ENCODE data around the gene IFT172. TPM values are rescaled to one million over a fixed set of nuclear protein-coding genes. Genes with fewer than 3 reads are reported as not detected.

IFT172 gene
- total RNA-seq, 1 donor from 2014 or later = 26.8 TPM

- no peak for DNase-seq (ENCODE audit: extremely low read depth, low read depth, low spot score)
Measured at GRCh38 chr2:27494944-27495554, 5.5 kb upstream of the IFT172 start, which contains the start of gene FNDC4. FNDC4 (minus strand) TSS chr2:27495200; CDS start chr2:27494679, 521 bp downstream.

- DNase-seq (ENCODE audit: extremely low read depth, low read depth, low spot score) = no peak
Measured at GRCh38 chr2:27494284-27494943, 4.9 kb upstream of the IFT172 start.

- DNase-seq (ENCODE audit: extremely low read depth, low read depth, low spot score) = no peak
Measured at GRCh38 chr2:27493948-27494283, 4.4 kb upstream of the IFT172 start.

- no peak for DNase-seq (ENCODE audit: extremely low read depth, low read depth, low spot score)
Measured at GRCh38 chr2:27492557-27492956, 3.0 kb upstream of the IFT172 start.

- DNase-seq (ENCODE audit: extremely low read depth, low read depth, low spot score) = no peak
Measured at GRCh38 chr2:27489118-27489497, 435 bp downstream of the IFT172 start.

GRCh38 chr2:27485496-27485895 is 4.0 kb downstream of the IFT172 start:
- no peak for DNase-seq (ENCODE audit: extremely low read depth, low read depth, low spot score)

GRCh38 chr2:27471961-27472360 is 17.6 kb downstream of the IFT172 start:
- DNase-seq (ENCODE audit: extremely low read depth, low read depth, low spot score) = no peak

- no peak for DNase-seq (ENCODE audit: extremely low read depth, low read depth, low spot score)
Measured at GRCh38 chr2:27464443-27464842, 25.1 kb downstream of the IFT172 start.

- DNase-seq (ENCODE audit: extremely low read depth, low read depth, low spot score) = no peak
Measured at GRCh38 chr2:27461118-27461517, 28.4 kb downstream of the IFT172 start.

- DNase-seq (ENCODE audit: extremely low read depth, low read depth, low spot score) = no peak
Measured at GRCh38 chr2:27453968-27454367, 35.6 kb downstream of the IFT172 start.

- DNase-seq (ENCODE audit: extremely low read depth, low read depth, low spot score) = no peak
Measured at GRCh38 chr2:27451095-27451494, 38.4 kb downstream of the IFT172 start.

GRCh38 chr2:27448381-27448780 is 41.2 kb downstream of the IFT172 start:
- no peak for DNase-seq (ENCODE audit: extremely low read depth, low read depth, low spot score)

GRCh38 chr2:27446057-27446456 is 43.5 kb downstream of the IFT172 start:
- no peak for DNase-seq (ENCODE audit: extremely low read depth, low read depth, low spot score)

- no peak for DNase-seq (ENCODE audit: extremely low read depth, low read depth, low spot score)
Measured at GRCh38 chr2:27445615-27446014, 43.9 kb downstream of the IFT172 start.

- no peak for DNase-seq (ENCODE audit: extremely low read depth, low read depth, low spot score)
Measured at GRCh38 chr2:27445155-27445554, 44.4 kb downstream of the IFT172 start.

GRCh38 chr2:27442920-27443282 is 46.6 kb downstream of the IFT172 start:
- DNase-seq (ENCODE audit: extremely low read depth, low read depth, low spot score) = no peak

- no peak for DNase-seq (ENCODE audit: extremely low read depth, low read depth, low spot score)
Measured at GRCh38 chr2:27441958-27442919, 47.3 kb downstream of the IFT172 start, which contains the start of gene KRTCAP3. KRTCAP3 (plus strand) TSS chr2:27442381; CDS start chr2:27442413, 32 bp downstream.

GRCh38 chr2:27441226-27441926 is 48.2 kb downstream of the IFT172 start:
- DNase-seq (ENCODE audit: extremely low read depth, low read depth, low spot score) = no peak

- no peak for DNase-seq (ENCODE audit: extremely low read depth, low read depth, low spot score)
Measured at GRCh38 chr2:27435628-27436027, 53.9 kb downstream of the IFT172 start.

- DNase-seq (ENCODE audit: extremely low read depth, low read depth, low spot score) = no peak
Measured at GRCh38 chr2:27431395-27431794, 58.1 kb downstream of the IFT172 start.

GRCh38 chr2:27428978-27429541 is 60.5 kb downstream of the IFT172 start:
- DNase-seq (ENCODE audit: extremely low read depth, low read depth, low spot score) = no peak
